Measurements from ENCODE around the gene NBL1. TPM values are rescaled to one million over a fixed set of nuclear protein-coding genes. Genes with fewer than 3 reads are reported as not detected.

Gene NBL1
- polyA plus RNA-seq, 3 donors, result 20.5 to 23.9 (median 21.4) TPM

DNA sequence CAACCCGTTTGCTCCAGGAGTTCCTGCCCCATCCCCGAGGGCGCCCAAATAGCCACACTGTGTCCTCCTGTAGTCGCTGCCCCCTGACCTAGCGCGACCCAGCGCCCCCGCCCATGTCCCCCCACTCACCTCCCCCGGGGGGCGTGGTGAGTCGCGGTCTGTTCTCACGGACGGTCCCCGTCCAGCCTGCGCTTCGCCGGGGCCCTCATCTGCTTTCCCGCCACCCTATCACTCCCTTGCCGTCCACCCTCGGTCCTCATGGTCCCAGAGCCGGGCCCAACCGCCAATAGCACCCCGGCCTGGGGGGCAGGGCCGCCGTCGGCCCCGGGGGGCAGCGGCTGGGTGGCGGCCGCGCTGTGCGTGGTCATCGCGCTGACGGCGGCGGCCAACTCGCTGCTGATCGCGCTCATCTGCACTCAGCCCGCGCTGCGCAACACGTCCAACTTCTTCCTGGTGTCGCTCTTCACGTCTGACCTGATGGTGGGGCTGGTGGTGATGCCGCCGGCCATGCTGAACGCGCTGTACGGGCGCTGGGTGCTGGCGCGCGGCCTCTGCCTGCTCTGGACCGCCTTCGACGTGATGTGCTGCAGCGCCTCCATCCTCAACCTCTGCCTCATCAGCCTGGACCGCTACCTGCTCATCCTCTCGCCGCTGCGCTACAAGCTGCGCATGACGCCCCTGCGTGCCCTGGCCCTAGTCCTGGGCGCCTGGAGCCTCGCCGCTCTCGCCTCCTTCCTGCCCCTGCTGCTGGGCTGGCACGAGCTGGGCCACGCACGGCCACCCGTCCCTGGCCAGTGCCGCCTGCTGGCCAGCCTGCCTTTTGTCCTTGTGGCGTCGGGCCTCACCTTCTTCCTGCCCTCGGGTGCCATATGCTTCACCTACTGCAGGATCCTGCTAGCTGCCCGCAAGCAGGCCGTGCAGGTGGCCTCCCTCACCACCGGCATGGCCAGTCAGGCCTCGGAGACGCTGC is 21.7 kb downstream of the NBL1 start:
- DNase-seq (ENCODE audit: low read depth in 3 of 3, low spot score in 2 of 3), result no peak

DNA sequence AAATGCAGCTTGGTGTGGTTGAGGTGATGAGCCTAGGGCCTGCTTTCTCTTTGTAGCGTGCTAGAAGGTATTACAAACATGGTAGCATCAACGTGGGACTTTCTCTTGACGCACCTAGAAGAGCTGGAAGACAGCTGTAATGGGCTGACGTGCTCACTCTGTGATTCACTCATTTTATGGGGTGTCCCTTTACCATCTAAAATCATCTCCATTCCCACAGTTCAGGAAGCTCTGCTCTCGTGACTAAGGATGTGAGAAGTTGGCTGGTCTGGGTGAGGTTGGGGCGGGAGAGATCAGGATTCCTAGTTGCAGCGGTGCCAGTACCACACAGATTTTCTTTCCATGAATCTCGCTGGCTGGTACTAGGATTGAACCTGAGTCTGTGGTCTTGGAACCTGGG is 24.8 kb downstream of the NBL1 start:
- no peak for DNase-seq (ENCODE audit: low read depth in 3 of 3, low spot score in 2 of 3)

DNA sequence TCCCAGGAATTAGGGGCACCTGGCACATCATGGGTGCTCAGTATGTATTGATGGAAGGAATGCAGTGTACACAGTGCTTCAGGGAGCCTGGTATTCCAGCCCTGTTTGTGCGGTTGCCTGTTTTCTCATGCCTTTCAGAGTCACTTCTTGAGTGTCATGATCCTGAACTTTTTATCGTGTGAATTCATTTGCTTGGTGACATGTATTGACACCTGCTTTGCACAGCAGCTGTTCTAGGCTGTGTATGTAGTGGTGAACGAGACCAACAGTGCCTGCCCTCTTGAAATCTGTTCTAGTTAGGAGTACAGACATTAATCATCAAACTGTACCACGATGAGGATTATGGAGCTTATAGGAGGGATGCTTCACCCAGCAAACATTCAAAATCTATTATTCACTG is 26.7 kb downstream of the NBL1 start:
- no peak for DNase-seq (ENCODE audit: low read depth in 3 of 3, low spot score in 2 of 3)

DNA sequence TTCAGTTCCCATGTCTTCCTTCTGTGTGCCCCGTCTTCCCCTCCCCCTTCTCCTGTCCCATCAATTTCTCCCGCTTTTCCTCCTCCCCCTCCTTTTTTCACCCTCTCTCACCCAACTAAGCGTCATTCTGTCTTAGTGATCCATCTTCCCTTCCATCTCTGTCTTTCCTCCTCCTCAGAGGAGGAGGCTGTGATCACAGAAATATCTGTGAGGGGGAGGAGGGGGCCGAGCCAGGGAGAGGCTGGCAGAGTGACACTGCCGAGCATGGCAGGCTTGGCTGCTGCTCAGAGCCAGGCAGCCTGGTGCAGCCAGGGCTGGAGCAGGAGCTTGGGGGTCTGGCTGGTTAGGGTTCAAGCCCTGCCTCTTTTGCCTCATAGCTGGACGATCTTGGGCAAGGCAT is 28.1 kb downstream of the NBL1 start:
- no peak for DNase-seq (ENCODE audit: low read depth in 3 of 3, low spot score in 2 of 3)

DNA sequence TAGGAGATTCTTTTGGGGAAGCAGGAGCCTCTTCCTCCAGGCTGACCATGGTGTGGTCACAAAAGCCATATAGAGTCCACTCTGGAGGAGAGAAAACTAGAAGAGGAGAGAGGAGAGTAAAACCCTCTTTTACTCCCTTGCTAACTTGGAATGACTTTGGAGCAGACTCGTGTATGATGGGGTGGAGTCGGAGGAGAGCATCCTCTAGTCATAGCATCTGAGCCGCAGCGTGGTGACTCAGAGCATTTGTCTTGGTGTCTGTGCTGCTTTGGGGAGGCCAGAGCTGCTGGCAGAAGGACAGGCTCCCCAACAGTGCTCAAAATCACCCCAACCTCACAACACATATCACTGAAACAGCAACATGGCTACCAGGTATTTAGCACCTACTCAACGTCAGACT is 31.7 kb downstream of the NBL1 start:
- DNase-seq (ENCODE audit: low read depth in 3 of 3, low spot score in 2 of 3), result no peak

DNA sequence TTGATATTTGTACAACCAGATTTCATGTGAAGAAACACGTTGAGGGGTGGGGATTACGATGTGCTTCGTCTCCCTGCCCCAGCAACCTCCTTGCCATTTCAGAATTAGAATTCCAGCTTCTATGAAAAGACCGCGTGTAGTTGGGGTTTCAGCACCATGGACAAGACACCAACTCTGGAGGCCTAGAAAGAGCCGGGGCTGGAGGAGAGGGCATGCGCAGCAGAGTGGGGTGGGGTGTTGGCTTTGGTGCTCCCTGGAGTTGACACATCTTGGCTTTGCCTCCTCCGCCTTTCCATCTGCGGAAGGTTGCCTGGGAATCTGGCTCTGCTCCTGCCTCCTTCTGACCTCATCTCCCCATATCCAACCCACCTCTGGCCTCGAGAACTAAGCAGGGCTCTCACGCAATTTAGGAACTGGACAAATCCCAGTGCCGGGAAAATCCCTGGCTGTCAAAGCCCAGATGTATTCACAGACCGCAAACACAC is 32.4 kb downstream of the NBL1 start:
- peak in 2 of 3 donors; percentile 53 to 71 for DNase-seq (ENCODE audit: low read depth in 3 of 3, low spot score in 2 of 3)

DNA sequence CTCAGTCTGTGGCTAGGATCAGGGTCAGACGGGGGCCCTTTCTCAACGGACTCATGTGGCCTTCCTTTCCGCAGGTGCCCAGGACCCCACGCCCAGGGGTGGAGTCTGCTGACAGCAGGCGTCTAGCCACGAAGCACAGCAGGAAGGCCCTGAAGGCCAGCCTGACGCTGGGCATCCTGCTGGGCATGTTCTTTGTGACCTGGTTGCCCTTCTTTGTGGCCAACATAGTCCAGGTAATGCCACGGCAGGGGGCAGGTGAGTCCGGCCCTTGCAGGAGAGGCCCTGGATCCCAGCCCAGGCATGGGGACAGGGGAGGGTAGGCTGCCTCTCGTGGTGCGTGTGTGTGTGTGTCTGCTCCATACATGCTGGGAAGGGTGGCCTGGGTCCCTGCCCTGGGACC is 34.4 kb downstream of the NBL1 start:
- DNase-seq (ENCODE audit: low read depth in 3 of 3, low spot score in 2 of 3), result no peak

DNA sequence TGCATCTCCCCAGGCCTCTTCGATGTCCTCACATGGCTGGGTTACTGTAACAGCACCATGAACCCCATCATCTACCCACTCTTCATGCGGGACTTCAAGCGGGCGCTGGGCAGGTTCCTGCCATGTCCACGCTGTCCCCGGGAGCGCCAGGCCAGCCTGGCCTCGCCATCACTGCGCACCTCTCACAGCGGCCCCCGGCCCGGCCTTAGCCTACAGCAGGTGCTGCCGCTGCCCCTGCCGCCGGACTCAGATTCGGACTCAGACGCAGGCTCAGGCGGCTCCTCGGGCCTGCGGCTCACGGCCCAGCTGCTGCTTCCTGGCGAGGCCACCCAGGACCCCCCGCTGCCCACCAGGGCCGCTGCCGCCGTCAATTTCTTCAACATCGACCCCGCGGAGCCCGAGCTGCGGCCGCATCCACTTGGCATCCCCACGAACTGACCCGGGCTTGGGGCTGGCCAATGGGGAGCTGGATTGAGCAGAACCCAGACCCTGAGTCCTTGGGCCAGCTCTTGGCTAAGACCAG is 34.9 kb downstream of the NBL1 start:
- DNase-seq (ENCODE audit: low read depth in 3 of 3, low spot score in 2 of 3), result no peak

DNA sequence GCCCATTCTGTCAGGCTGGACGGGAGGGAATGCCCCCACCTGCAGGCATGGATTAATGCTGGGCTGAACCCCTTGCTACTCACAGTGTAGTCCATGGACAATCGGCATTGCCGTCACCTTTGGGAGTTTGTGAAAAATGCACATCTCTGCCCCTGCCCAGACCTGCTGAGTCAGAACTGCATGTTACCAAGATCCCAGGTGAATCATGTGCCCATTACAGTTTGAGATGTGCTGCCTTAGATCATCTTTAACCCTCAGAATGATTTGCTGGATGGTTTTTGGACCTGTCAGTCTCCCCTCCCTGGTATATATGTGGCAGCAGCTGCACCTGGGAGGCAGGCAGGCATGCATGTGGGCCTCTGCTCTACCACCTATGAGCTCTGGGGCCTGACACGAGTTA is 35.6 kb downstream of the NBL1 start:
- DNase-seq (ENCODE audit: low read depth in 3 of 3, low spot score in 2 of 3), result no peak

DNA sequence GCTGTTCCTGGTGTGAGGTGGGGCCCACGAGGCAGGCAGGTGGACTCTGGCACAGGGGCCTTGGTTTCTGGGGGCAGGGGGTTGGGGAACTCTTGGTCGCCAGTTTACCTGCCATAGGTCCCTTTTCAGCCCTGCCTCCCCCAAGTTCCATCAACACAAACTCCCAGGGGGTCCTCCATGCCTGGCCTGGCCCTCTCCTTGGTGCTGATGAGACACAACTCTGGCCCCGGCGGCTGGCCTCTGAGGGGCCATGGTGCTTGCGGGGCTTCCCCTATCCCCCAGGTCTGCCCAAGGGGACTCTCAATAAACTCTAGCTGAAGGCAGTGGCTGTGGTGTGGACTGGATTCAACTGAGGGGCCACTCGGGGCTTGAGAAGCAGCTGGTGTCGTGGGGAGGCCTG is 36.5 kb downstream of the NBL1 start:
- DNase-seq (ENCODE audit: low read depth in 3 of 3, low spot score in 2 of 3), result no peak

DNA sequence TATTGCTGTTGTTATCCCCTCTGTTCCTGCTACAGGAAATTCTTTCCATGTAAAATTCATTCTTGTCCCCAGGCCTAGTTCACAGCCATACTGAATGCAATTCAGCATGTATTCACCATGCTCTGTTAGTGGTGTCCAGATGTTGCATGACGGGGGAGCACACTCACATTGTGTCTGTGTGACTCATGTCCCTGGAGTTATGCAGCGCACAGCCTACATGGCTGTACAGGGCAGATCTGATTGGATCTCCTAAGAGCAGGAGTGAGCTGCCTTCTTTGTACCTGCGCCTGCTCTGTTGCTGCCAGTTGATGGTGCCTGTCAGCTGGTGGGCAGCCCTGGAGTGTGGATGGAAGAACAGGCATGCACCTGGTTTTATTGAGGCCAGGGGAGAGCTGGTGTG is 38.1 kb downstream of the NBL1 start:
- no peak for DNase-seq (ENCODE audit: low read depth in 3 of 3, low spot score in 2 of 3)

DNA sequence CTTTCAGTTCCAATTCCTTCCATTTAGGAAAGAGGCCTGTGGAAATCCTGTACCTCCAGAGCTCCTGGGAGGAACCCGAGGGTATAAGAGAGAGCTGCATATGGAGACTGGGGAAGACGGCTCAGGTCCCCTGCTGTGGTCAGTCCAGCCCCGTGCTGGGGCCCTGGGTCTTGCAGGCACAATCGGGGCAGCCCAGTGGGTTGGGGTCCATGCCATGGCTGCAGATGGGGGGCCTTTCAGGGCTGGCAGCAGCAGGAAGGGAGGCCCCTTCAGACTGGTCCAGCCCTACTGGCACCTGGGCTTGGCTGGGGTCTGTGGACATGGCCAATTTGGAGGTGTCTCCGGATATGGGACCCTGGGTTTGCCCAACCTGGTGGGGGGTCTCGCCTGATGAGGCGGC is 38.8 kb downstream of the NBL1 start:
- no peak for DNase-seq (ENCODE audit: low read depth in 3 of 3, low spot score in 2 of 3)

DNA sequence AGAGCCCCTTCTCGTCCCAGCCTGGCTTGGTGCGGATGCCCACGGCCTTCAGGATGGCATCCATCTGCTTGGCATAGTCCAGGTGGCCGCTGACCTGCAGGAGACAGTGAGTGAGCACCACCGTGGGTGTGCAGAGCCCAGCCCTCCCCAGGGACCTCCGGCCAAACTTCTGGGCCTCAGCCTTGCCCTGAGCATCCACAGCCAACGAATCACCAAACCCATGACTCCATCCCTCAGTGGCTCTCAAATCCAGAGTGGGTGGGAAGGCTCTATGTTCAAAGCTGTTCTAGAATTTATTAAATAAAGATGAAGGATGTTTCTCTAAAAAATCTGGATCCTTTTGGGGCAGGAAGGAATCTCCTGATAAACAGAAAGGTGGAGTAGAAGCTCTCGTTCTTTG is 39.2 kb downstream of the NBL1 start:
- no peak for DNase-seq (ENCODE audit: low read depth in 3 of 3, low spot score in 2 of 3)

DNA sequence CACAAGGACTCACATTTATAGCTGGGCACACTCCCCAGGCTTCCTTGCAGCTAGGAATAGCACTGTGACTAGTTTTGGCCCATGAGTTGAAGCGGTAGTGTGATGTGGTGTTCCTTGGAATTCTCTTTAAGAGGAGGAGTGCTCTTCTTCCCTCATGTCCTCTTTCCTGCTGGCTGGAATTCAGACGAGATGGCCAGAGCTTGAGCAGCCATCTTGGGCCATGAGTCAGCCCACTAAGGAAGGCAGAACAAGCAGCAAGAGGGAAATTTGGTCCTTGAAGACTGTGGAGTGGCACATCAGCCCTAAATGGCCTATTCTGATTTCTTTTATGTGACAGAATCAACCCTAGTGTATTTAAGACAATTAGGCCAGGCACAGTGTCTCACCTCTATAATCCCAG is 40.6 kb downstream of the NBL1 start:
- no peak for DNase-seq (ENCODE audit: low read depth in 3 of 3, low spot score in 2 of 3)

DNA sequence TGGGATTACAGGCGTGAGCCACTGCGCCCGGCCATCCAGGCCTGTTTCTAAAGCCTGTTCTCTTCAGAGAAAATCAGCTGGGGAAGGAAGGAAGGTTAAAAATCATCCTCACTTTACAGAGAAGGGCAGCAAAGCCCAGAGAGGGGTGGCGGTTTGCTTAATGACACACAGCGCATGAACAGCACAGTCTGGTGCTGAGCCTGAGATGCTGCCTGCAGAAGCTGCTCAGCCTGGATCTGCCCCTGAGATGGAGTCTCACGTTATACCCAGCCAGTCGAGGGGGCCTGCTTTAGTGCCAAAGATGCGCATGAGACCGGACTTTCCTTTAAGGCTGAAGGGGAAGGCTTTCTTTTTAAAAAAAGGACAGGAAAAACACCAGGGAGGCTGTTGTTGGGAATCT is 41.9 kb downstream of the NBL1 start:
- DNase-seq (ENCODE audit: low read depth in 3 of 3, low spot score in 2 of 3), result no peak

DNA sequence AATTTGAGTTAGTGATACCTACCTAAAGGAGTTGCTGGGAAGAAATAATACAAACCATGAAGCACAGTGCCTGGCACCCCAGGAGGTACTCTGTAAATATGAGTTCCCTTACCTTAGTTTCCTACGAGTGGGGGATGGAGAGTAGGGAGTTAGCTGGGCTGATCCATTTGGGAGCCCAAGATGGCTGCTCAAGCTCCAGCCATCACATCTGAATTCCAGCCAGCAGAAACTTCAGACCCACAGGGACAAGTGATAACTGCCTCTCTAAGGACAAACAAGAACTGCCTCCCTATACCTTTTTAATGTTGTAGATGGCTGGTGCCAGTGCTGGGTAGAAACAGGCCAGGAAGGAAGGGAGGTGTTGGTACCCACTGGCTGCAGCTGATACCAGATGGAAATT is 43.3 kb downstream of the NBL1 start:
- no peak for DNase-seq (ENCODE audit: low read depth in 3 of 3, low spot score in 2 of 3)

DNA sequence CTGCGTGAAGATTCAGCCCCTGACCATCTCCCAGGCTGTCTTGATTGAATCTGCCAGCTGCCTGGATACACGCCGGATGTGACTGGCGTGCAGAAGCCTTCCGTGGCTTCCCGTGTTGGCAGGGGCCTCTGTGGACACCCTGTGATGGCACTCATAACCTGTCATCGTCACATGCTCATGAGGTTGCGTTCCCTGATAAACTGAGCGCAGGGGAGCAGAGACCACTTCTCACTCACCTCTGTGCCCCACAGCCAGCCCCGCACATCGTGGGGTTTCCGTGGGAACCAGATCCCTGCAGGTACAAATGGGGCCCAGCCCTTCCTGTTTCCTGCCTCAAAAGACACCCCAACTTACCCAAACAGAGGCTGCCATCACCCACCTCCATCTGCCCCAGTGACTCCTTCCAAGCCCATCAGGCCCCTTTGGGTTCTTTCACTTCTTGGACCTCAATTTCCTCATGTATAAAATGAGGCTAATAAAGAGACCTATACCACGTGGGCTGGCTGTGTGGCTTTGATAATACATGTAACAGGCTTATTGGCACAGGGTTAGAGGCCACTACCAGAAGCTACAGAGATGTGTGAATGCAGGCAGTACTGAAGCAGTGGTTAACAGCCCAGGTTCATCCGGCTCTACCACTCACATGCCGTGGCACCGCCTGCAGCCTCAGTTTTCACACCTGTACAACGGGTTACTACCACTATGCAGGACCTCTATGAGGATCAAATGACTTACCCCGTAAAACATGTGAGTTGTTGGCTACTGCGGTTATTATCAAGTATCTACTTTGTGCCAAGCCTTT is 44.1 kb downstream of the NBL1 start:
- DNase-seq (ENCODE audit: low read depth in 3 of 3, low spot score in 2 of 3), result no peak

DNA sequence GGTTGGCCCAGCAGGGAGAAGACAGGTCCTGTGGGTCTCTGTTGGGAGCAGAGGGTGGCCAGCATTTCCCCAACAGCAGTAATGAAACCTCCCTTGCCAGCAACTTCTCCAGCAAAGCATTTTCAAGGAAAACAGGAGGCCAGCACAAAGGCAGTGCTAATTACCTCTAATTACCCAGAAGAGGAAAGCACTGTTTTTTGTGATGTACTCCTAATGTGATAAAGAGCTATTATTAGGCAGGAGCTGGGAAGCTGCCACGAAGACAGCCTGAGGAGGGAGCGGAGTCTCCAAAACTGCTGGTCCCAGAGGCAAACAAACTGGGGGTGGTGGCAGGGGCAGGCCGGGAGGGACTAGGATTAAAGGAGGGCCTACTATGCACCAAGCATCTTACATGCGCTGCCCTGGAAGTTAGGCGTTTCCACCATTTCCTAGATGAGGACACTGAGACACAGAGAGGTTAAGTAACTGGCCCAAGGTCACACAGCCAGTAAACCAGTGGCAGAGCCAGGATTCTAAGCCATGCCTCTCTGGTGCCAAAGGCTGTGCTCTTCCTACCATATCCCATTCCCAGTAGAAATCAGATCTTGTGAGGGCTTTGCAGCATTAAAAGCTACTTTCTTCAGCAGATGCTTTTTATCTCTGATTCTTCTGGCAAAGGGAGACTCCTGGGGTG is 45.1 kb downstream of the NBL1 start:
- DNase-seq (ENCODE audit: low read depth in 3 of 3, low spot score in 2 of 3), result no peak

DNA sequence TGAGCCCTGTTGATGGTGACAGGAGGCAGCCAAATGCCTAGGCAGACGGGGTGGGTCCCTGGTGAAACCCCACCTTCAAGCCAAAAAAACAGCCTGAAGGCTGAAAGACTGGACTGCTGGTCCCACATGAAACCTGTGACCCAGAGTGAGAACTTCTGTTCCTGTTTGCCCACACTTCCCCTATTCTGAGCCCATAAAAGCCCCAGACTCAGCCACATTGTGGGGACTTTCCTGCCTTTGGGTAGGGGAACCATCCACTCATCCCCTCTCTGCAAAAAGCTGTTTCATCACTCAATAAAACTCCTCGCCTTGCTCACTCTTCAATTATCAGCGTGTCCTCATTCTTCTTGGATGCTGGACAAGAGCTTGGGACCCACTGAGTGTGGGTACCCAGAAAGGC is 45.7 kb downstream of the NBL1 start:
- no peak for DNase-seq (ENCODE audit: low read depth in 3 of 3, low spot score in 2 of 3)

DNA sequence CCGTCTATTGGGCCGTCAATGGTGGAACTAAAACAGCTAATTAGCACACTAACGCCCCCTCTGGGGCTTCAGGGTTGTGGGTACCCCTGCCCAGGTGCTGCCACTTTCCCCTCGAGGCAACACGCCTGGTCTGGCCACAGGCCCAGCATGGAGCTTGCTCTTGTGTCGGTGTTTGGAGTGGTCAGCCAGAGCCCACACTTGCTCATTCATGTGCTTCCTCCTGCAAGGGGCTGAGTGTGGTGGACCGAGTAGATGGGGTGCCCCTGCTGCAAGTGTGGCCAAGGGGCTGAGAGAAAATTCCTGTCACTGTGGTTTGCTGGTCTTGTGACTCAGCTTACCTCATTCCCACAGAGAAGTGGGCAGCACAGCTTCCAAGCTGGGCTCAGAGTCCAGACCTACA is 46.2 kb downstream of the NBL1 start:
- DNase-seq (ENCODE audit: low read depth in 3 of 3, low spot score in 2 of 3), result no peak

DNA sequence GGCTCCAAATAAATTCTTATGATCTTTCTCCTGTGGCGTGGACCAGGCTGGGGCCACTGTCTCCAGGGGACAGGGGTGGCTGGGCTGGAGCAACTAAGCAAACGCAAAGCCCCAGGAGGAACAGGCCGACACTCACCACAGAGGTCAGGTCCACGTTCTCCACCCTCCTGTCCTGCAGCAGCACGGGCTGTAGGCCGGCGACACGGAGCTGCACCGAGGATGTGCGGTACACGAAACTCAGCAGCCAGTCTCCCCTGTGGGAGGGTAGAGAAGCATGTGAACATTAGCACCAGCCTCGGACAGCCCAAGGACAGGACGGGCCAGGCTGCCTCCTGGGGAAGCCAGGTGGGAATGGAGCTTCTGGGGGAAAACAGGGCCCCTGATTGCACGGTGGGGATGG is 50.2 kb downstream of the NBL1 start:
- no peak for DNase-seq (ENCODE audit: low read depth in 3 of 3, low spot score in 2 of 3)
